Left lung (tissue), 10 donors: ENCODE data around the gene KCTD18. TPM values are rescaled to one million over a fixed set of nuclear protein-coding genes. Genes with fewer than 3 reads are reported as not detected.

ENCODE experiments used
- ATAC-seq: fragments of 200-7000 bp; cut with Tn5 transposase; one replicate; pipeline ENCODE4 v1.9.1; 2020; ENCODE audit warnings: moderate library complexity
- DNase-seq, 4 donors: peaks; one replicate each; pipeline ENCODE4 v3.0.0-alpha.2; 2013 to 2020
- H3K27ac ChIP-seq, 2 donors: fragments of 200-600 bp; sonication (generic) in 1 of 2; one replicate each; pipeline versions ENCODE4 v1.5.0 to v1.8.0; 2020 to 2021
- H3K27me3 ChIP-seq, 2 donors: fragments of 200-600 bp; sonication (generic) in 1 of 2; one replicate each; pipeline versions ENCODE4 v1.5.0 to v1.8.0; 2020 to 2021
- H3K36me3 ChIP-seq, 2 donors: fragments of 200-600 bp; sonication (generic) in 1 of 2; one replicate each; pipeline versions ENCODE4 v1.5.0 to v1.8.0; 2020 to 2021
- H3K4me1 ChIP-seq, 2 donors: fragments of 200-600 bp; one replicate each; pipeline ENCODE4 v1.8.0; 2021
- H3K4me3 ChIP-seq, 2 donors: fragments of 200-600 bp; sonication (generic) in 1 of 2; one replicate each; pipeline versions ENCODE4 v1.5.0 to v1.8.0; 2020 to 2021; ENCODE audit warnings: mild to moderate bottlenecking in 1 of 2
- H3K9me3 ChIP-seq, 2 donors: fragments of 200-600 bp; sonication (generic) in 1 of 2; one replicate each; pipeline versions ENCODE4 v1.5.0 to v1.8.0; 2020 to 2021
- CTCF ChIP-seq, 2 donors: fragments of 200-600 bp; sonication (generic) in 1 of 2; IDR thresholded peaks; one replicate each; pipeline versions ENCODE4 v1.5.0 to v1.8.0; 2021; ENCODE audit warnings: antibody characterized with exemption in 2 of 2
- intact Hi-C, 2 donors: fragments of 100-400 bp; cut with DNase I; formaldehyde crosslinking; loops; one replicate each; pipeline versions ENCODE4 v1.11.2 to v1.14.2; 2022
- polyA plus RNA-seq, 6 donors: library from polyadenylated mRNA; unstranded; fragments of 120-200 nt; gene quantifications; one replicate each; pipeline ENCODE4 v1.2.1, GENCODE V29; 2013; ENCODE audit not compliant: insufficient read length in 6 of 6
- total RNA-seq, 2 donors: library from RNA; stranded (reverse); fragmentation: NEBNext Ultra II Directional; extraction: Animal tissue kit (Norgen Biotek cat#: 25700); gene quantifications; one replicate each; pipeline ENCODE4 v1.2.1, GENCODE V29; 2021
- donor health status: DM: no; HTN: yes; CAD: no.
- donor health status: DM: no; HTN: no; CAD: no.

The KCTD18 gene
- total and polyA plus RNA-seq, 8 donors = 13.8 to 18.9 (median 16.8) TPM

GRCh38 chr2:200533754-200534153 is 23.9 kb upstream of the KCTD18 start:
- Histone ChIP-seq H3K4me1 (no peaks in the 10 kb centered on the region), H3K4me3 (no peak overlapping the region), H3K27me3 (no peaks in the 10 kb centered on the region), H3K27ac (no peak overlapping the region), H3K9me3 (no peaks in the 10 kb centered on the region), H3K36me3 (no peaks in the 10 kb centered on the region)
- DNase-seq (no peak), ATAC-seq (no peak)
- intact Hi-C loops = no loop called here
- no peak for TF ChIP-seq CTCF (IDR thresholded peaks at IDR 0.05)

- no peak for DNase-seq
- no peaks in the 10 kb centered on the region for H3K27me3 ChIP-seq
- TF ChIP-seq CTCF (IDR thresholded peaks at IDR 0.05) = no peak
- H3K27ac ChIP-seq = no peak overlapping the region
- intact Hi-C loops = no loop called here
- no peaks in the 10 kb centered on the region for H3K9me3 ChIP-seq
- no peaks in the 10 kb centered on the region for H3K36me3 ChIP-seq
- peaks cover 6 to 12% of the 10 kb centered on the region in 2 donors for H3K4me1 ChIP-seq
- H3K4me3 ChIP-seq = no peak overlapping the region
- no peak for ATAC-seq
Observed at GRCh38 chr2:200528228-200528627, 18.4 kb upstream of the KCTD18 start.

GRCh38 chr2:200525882-200526651 is 16.2 kb upstream of the KCTD18 start, which contains the start of gene SGO2:
TSS of gene SGO2 (plus strand) at chr2:200526207. CDS start at chr2:200532976, 6,769 bp downstream.
- H3K36me3 ChIP-seq = no peaks in the 10 kb centered on the region
- no peaks in the 10 kb centered on the region for H3K9me3 ChIP-seq
- DNase-seq (peak; percentile 91 to 99 (median 96)), ATAC-seq (peak; percentile 100)
- peaks cover 6 to 12% of the 10 kb centered on the region in 2 donors for H3K4me1 ChIP-seq
- H3K27me3 ChIP-seq = no peaks in the 10 kb centered on the region
- peak within 1 kb of the TSS; percentile 57 to 68 for H3K27ac ChIP-seq
- TF ChIP-seq CTCF (IDR thresholded peaks at IDR 0.05) = no peak
- peak within 1 kb of the TSS; percentile 68 to 84 for H3K4me3 ChIP-seq
- intact Hi-C loops = no loop called here

- intact Hi-C loops = no loop called here
- ATAC-seq = no peak
- H3K36me3 ChIP-seq = no peaks in the 10 kb centered on the region
- H3K27me3 ChIP-seq = no peaks in the 10 kb centered on the region
- no peak for TF ChIP-seq CTCF (IDR thresholded peaks at IDR 0.05)
- no peak for DNase-seq
- H3K4me1 ChIP-seq = peaks cover 6 to 12% of the 10 kb centered on the region in 2 donors
- no peaks in the 10 kb centered on the region for H3K9me3 ChIP-seq
- peak overlapping the region; percentile 57 to 68 for H3K27ac ChIP-seq
- peak overlapping the region; percentile 68 to 84 for H3K4me3 ChIP-seq
Observed at GRCh38 chr2:200525551-200525881, 15.6 kb upstream of the KCTD18 start.

GRCh38 chr2:200525066-200525465 is 15.2 kb upstream of the KCTD18 start:
- Histone ChIP-seq H3K27ac (no peak overlapping the region), H3K4me1 (peaks cover 6 to 12% of the 10 kb centered on the region in 2 donors), H3K4me3 (peak overlapping the region in 1 of 2 donors; percentile 84), H3K9me3 (no peaks in the 10 kb centered on the region), H3K36me3 (no peaks in the 10 kb centered on the region), H3K27me3 (no peaks in the 10 kb centered on the region)
- no peak for TF ChIP-seq CTCF (IDR thresholded peaks at IDR 0.05)
- intact Hi-C loops = no loop called here
- DNase-seq (no peak), ATAC-seq (no peak)
